HepG2 (cell line): Measurements from ENCODE around the gene FCAMR.

Source experiments
- CEBPB ChIP-seq: IDR thresholded peaks from 2 replicates; pipeline ENCODE4 v1.6.1; 2011; ENCODE audit warnings: low read depth, low read length, improper control_type of control experiment, borderline replicate concordance
- FOXO4 ChIP-seq: sonication (generic); formaldehyde crosslinking; conservative IDR thresholded peaks from 2 replicates; pipeline ENCODE4 v1.8.1; 2023; ENCODE audit warnings: missing genetic modification reagents
- MYC ChIP-seq: sonication (generic); formaldehyde crosslinking; IDR thresholded peaks from 2 replicates; pipeline ENCODE4 v1.9.0; 2021; ENCODE audit warnings: missing genetic modification reagents, borderline replicate concordance
- NR1H2 ChIP-seq: sonication (generic); formaldehyde crosslinking; IDR thresholded peaks from 2 replicates; pipeline ENCODE4 v1.8.1; 2022; ENCODE audit warnings: low read depth, missing genetic modification reagents, borderline replicate concordance
- SMARCE1 ChIP-seq: fragments of 450-650 bp; IDR thresholded peaks from 2 replicates; pipeline ENCODE4 v1.6.1; 2017; ENCODE audit warnings: borderline replicate concordance
- TF ChIP-seq, protein P1 (sequence below): sonication (generic); formaldehyde crosslinking; IDR thresholded peaks from 2 replicates; pipeline ENCODE4 v1.5.0; 2020; ENCODE audit warnings: mild to moderate bottlenecking, missing genetic modification reagents, moderate library complexity

DNA sequence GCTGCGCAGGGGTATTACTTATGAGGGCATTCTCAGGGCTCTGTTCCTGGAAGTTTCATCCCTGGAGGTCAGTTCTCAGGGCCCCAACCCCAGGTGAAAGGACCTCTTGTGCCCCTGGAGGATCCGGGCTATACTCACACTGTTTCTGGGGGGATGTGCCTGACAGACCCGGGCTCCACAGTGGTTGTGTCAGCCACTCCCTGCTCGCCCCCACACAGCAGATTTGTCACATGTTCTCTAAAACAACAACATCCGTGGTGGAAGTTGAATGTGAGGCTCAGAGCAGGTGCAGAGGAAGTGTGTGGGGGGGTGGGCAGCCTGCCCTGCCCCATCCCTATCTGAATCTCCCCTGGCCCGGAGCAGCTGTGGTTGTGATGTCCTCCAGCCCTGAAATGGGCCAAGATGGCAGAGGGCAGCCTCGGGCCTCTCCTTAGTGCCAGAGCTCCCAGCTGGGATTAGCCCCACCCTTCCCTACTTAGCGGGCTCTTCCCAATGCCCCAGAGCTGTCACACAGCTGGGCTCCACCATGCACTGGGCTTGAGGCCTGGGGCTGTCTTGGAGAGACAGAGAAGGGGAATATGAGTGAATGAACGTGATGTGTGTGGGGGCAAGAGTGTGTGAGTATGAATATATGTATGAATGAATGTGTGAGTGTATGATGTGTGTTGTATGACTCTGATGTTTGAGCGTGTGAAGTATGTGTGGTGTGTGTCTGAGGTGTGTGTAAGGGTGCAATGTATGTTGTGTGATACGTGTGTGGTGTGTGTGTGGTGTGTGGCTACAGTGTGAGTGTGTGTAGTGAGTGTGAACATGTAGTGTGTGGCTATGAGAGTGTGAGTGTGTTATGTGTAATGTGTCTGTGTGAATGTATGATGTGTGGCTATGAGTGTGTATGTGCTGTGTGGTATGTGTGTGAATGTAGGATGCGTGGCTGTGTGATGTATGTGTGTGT lies 47.0 kb downstream of the FCAMR start:
- TF ChIP-seq FOXO4 (CRISPR knock-in tag) = no peak
- TF ChIP-seq SMARCE1 = no peak
- TF ChIP-seq, protein P1, sequence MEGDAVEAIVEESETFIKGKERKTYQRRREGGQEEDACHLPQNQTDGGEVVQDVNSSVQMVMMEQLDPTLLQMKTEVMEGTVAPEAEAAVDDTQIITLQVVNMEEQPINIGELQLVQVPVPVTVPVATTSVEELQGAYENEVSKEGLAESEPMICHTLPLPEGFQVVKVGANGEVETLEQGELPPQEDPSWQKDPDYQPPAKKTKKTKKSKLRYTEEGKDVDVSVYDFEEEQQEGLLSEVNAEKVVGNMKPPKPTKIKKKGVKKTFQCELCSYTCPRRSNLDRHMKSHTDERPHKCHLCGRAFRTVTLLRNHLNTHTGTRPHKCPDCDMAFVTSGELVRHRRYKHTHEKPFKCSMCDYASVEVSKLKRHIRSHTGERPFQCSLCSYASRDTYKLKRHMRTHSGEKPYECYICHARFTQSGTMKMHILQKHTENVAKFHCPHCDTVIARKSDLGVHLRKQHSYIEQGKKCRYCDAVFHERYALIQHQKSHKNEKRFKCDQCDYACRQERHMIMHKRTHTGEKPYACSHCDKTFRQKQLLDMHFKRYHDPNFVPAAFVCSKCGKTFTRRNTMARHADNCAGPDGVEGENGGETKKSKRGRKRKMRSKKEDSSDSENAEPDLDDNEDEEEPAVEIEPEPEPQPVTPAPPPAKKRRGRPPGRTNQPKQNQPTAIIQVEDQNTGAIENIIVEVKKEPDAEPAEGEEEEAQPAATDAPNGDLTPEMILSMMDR (CRISPR knock-in tag) = no peak
- TF ChIP-seq NR1H2 (CRISPR knock-in tag) = no peak
- no peak for TF ChIP-seq CEBPB
- TF ChIP-seq MYC (CRISPR knock-in tag) = no peak
